Measurements from ENCODE around the gene TNFAIP8.

DNA sequence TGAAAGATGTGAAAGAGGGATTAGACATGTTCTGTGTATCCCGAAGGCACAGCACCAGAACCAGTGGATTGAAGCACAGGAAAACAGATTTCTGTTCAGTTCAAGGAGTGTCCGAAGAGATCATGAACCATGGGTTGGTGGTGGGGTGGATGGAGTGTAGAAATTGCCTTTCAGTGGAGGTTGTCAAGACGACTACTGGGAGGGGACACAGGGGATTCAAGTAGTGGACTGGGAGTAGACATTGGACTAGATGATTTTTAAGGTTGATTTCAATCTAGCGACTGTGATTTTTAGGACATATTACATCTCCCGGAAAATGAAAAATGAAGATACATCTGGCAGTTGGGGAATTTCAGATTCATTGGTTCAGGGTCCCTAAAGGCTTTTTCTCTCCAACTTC is 35.9 kb upstream of the TNFAIP8 start:
- TF ChIP-seq POLR2A (IDR thresholded peaks at IDR 0.05; ENCODE audit: low read depth, low read length) (no peak), TAF1 (IDR thresholded peaks at IDR 0.05; ENCODE audit: borderline replicate concordance, low read depth, low read length) (no peak), POLR2AphosphoS5 (IDR thresholded peaks at IDR 0.05; ENCODE audit: low read depth, low read length) (no peak)
